ENCODE data around the gene TMEM115.

DNA sequence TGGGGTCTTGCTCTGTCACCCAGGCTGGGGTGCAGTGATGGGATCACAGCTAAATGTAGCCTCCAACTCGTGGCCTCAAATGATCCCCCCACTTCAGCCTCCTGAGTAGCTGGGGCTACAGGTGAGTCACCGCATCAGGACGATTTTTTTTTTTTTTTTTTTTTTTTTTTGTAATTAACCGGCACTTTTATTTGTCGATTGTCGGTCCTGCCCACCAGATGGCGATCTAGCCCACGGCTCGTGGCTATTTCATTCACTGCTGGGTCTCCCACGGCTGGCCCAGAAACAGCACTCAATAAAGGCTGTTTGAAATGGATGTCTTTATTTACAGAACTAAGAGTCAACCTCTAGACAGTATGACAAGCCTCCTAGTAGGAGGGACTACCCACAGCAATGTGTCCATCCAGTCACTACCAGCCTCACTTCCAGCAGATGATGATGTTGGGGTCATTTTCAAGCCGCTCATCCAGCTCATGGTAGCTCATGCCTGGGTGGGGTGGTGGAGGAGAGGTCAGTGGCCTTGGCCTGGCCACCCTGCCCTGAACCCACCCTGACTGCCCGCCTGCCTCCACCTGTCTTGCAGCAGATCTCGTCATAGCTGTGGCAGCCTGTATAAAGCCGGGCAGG lies 12.0 kb downstream of the TMEM115 start:
- TF ChIP-seq, protein P1, sequence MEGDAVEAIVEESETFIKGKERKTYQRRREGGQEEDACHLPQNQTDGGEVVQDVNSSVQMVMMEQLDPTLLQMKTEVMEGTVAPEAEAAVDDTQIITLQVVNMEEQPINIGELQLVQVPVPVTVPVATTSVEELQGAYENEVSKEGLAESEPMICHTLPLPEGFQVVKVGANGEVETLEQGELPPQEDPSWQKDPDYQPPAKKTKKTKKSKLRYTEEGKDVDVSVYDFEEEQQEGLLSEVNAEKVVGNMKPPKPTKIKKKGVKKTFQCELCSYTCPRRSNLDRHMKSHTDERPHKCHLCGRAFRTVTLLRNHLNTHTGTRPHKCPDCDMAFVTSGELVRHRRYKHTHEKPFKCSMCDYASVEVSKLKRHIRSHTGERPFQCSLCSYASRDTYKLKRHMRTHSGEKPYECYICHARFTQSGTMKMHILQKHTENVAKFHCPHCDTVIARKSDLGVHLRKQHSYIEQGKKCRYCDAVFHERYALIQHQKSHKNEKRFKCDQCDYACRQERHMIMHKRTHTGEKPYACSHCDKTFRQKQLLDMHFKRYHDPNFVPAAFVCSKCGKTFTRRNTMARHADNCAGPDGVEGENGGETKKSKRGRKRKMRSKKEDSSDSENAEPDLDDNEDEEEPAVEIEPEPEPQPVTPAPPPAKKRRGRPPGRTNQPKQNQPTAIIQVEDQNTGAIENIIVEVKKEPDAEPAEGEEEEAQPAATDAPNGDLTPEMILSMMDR (conservative IDR thresholded peaks at IDR 0.05; ENCODE audit: low read depth, low read length), result peak; percentile 78
- TF ChIP-seq EZH2phosphoT487 (IDR thresholded peaks at IDR 0.05; ENCODE audit: borderline replicate concordance, low read length) (no peak), EZH2 (IDR thresholded peaks at IDR 0.05; ENCODE audit: low read length, unreplicated experiment) (no peak)

All from PC-3 (cell line).